Lower leg skin (tissue), 4 donors: Measurements from ENCODE around the gene SLC51B. TPM values are rescaled to one million over a fixed set of nuclear protein-coding genes. Genes with fewer than 3 reads are reported as not detected.

Experiments
- DNase-seq, 2 donors: peaks; one replicate each; pipeline ENCODE4 v3.0.0-alpha.2; 2019; ENCODE audit warnings: low spot score in 2 of 2
- H3K4me3 ChIP-seq: fragments of 200-600 bp; sonication (generic); 2 replicates; pipeline ENCODE4 v1.5.1; 2017; ENCODE audit warnings: mild to moderate bottlenecking, low read depth; ENCODE audit not compliant: poor library complexity, severe bottlenecking
- POLR2A ChIP-seq, 2 donors: fragments of 450-650 bp; IDR thresholded peaks; one replicate each; pipeline ENCODE4 v1.6.1; 2016 to 2017; ENCODE audit warnings: antibody characterized with exemption in 2 of 2, mild to moderate bottlenecking in 1 of 2, moderate library complexity in 1 of 2
- WGBS, 2 donors: methylation state at CpG; one replicate each; pipeline ENCODE4 v1.1.5; 2018; 5-methylcytosine and 5-hydroxymethylcytosine counted together
- intact Hi-C: fragments of 100-400 bp; cut with DNase I; formaldehyde crosslinking; loops from one replicate; pipeline ENCODE4 v1.15.0; 2023; ENCODE audit warnings: low total_unique reads
- total RNA-seq, 4 donors: library from RNA; depleted of rRNA; stranded (reverse); fragments of >200 nt; gene quantifications; one replicate each; pipeline ENCODE4 v1.1.0, GENCODE V29; 2016
- TF ChIP-seq, protein P1 (sequence below), 3 donors: fragments of 450-650 bp; IDR thresholded peaks; one replicate each; pipeline ENCODE4 v1.5.1; 2016; ENCODE audit warnings: antibody characterized with exemption in 3 of 3, mild to moderate bottlenecking in 3 of 3, moderate library complexity in 2 of 3

SLC51B gene
- total RNA-seq, 4 donors from 2014 or later: 0.65 TPM; not detected in 3

DNA sequence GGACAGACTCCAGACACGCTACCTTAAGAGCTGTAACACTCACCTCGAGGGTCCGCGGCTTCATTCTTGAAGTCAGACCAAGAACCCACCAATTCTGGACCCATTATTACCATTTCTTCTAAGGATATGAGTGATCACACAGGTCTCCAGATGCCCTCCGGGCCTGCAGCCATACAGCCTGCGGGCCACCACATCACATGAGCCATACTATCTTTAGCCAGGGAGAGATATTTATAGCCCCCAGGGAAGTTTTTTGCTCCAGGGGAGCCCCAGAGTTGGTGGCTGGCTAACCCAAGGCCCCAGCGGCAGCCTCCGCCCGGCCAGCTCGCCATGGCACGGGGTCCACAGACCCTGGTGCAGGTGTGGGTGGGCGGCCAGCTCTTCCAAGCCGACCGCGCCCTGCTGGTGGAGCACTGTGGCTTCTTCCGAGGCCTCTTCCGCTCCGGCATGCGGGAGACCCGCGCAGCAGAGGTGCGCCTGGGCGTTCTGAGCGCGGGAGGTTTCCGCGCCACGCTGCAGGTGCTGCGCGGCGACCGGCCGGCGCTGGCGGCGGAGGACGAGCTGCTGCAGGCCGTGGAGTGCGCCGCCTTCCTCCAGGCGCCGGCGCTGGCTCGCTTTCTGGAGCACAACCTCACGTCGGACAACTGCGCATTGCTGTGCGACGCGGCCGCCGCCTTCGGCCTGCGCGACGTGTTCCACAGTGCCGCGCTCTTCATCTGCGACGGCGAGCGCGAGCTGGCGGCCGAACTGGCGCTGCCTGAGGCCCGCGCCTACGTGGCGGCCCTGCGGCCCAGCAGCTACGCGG lies 31.5 kb downstream of the SLC51B start, which contains the start of gene KBTBD13:
KBTBD13 (plus strand) TSS at position 261 of the 805 bp plus-strand sequence; CDS start at position 331, 70 bp downstream.
- WGBS, 2 donors: 68 to 77% methylated on average over 50 to 69 of the region's 73 CpGs
- no peak within 1 kb of the TSS for H3K4me3 ChIP-seq
- TF ChIP-seq, protein P1, sequence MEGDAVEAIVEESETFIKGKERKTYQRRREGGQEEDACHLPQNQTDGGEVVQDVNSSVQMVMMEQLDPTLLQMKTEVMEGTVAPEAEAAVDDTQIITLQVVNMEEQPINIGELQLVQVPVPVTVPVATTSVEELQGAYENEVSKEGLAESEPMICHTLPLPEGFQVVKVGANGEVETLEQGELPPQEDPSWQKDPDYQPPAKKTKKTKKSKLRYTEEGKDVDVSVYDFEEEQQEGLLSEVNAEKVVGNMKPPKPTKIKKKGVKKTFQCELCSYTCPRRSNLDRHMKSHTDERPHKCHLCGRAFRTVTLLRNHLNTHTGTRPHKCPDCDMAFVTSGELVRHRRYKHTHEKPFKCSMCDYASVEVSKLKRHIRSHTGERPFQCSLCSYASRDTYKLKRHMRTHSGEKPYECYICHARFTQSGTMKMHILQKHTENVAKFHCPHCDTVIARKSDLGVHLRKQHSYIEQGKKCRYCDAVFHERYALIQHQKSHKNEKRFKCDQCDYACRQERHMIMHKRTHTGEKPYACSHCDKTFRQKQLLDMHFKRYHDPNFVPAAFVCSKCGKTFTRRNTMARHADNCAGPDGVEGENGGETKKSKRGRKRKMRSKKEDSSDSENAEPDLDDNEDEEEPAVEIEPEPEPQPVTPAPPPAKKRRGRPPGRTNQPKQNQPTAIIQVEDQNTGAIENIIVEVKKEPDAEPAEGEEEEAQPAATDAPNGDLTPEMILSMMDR (IDR thresholded peaks at IDR 0.05): no peak
- TF ChIP-seq POLR2A (IDR thresholded peaks at IDR 0.05): no peak
- intact Hi-C loops: no loop called here
- DNase-seq: no peak

GRCh38 chr15:65077291-65077980 lies 32.2 kb downstream of the SLC51B start:
- TF ChIP-seq, protein P1 (IDR thresholded peaks at IDR 0.05): no peak
- no peak for TF ChIP-seq POLR2A (IDR thresholded peaks at IDR 0.05)
- intact Hi-C loops: no loop called here
- 61 to 62% methylated on average over 32 to 79 of the region's 85 CpGs for WGBS, 2 donors
- H3K4me3 ChIP-seq: no peak overlapping the region
- DNase-seq: no peak

DNA sequence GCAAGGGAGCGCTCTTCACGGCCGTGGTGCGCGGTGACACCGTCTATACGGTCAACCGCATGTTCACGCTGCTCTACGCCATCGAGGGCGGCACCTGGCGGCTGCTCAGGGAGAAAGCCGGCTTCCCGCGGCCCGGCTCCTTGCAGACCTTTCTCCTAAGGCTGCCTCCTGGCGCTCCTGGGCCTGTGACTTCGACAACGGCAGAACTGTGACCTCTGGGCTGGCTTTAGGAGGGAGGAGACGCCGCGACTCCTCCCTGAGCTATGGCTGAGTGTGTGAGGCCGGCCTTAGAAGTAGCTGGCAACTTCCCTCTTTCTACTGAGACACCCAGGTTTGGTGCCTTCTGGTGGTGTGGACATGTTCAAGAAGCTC lies 32.8 kb downstream of the SLC51B start:
- WGBS, 2 donors: 27 to 33% methylated on average over 13 to 17 of the region's 24 CpGs
- H3K4me3 ChIP-seq: no peak overlapping the region
- intact Hi-C loops: no loop called here
- TF ChIP-seq, protein P1 (IDR thresholded peaks at IDR 0.05): no peak
- no peak for TF ChIP-seq POLR2A (IDR thresholded peaks at IDR 0.05)
- DNase-seq: no peak

GRCh38 chr15:65079580-65079979 lies 34.4 kb downstream of the SLC51B start:
- DNase-seq: no peak
- 66 to 78% methylated on average over 5 of the region's 5 CpGs for WGBS, 2 donors
- H3K4me3 ChIP-seq: no peak overlapping the region
- TF ChIP-seq, protein P1 (IDR thresholded peaks at IDR 0.05): no peak
- no peak for TF ChIP-seq POLR2A (IDR thresholded peaks at IDR 0.05)
- intact Hi-C loops: no loop called here

DNA sequence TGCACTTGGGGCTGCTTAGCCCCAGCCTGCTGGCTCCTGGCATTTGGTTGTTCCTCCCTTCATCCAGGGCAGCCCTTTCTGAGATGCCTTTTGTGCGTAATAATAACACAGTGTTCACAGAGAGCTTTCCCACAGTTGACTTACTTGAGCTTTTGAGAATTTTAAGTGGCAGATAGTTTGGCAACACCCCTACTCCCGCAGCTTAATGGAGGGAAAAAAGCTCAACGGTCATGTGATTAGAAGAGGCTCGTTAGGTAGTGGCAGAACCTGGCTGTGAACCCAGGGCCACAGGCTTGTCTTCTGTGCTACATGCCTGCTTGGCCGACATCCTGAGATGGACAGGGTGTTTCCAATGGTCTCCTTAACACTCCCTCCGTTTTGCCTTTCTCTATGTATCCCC lies 36.1 kb downstream of the SLC51B start:
- TF ChIP-seq, protein P1 (IDR thresholded peaks at IDR 0.05): no peak
- TF ChIP-seq POLR2A (IDR thresholded peaks at IDR 0.05): no peak

More for the DNA sequence above, 36.1 kb downstream of the SLC51B start:
- no peak for DNase-seq
- 65 to 76% methylated on average over 6 of the region's 6 CpGs for WGBS, 2 donors
- intact Hi-C loops: no loop called here
- H3K4me3 ChIP-seq: no peak overlapping the region
